Stomach smooth muscle (tissue), 2 donors: ENCODE data around the gene PRKG1.

Experiments used
- H3K27ac ChIP-seq: one replicate; pipeline ENCODE4 v1.7.0; 2013; ENCODE audit warnings: mild to moderate bottlenecking, low read length, inconsistent platforms
- H3K27me3 ChIP-seq, 2 donors: one replicate each; pipeline ENCODE4 v1.7.0; 2013; ENCODE audit warnings: low read length in 2 of 2; ENCODE audit not compliant: insufficient read depth in 2 of 2, control insufficient read depth in 1 of 2
- H3K36me3 ChIP-seq, 2 donors: one replicate each; pipeline ENCODE4 v1.7.0; 2013; ENCODE audit warnings: low read length in 2 of 2; ENCODE audit not compliant: control insufficient read depth in 2 of 2, insufficient read depth in 2 of 2
- H3K4me1 ChIP-seq: one replicate; pipeline ENCODE4 v1.7.0; 2013; ENCODE audit warnings: low read length; ENCODE audit not compliant: control insufficient read depth, insufficient read depth
- H3K4me3 ChIP-seq, 2 donors: one replicate each; pipeline ENCODE4 v1.7.0; 2013; ENCODE audit warnings: low read length in 2 of 2
- H3K9ac ChIP-seq, 2 donors: one replicate each; pipeline ENCODE4 v1.7.0; 2013; ENCODE audit warnings: low read length in 2 of 2, mild to moderate bottlenecking in 1 of 2
- H3K9me3 ChIP-seq, 2 donors: one replicate each; pipeline ENCODE4 v1.7.0; 2013; ENCODE audit warnings: low read length in 2 of 2; ENCODE audit not compliant: control insufficient read depth in 2 of 2
- donor health status: healthy.
- donor health status: Pancreatic carcinoma.

Gene PRKG1

GRCh38 chr10:51972733-51973346, 898.6 kb downstream of the PRKG1 start:
- no peaks in the 10 kb centered on the region for H3K9me3 ChIP-seq
- no peaks in the 10 kb centered on the region for H3K36me3 ChIP-seq

GRCh38 chr10:51980752-51981151, 906.5 kb downstream of the PRKG1 start:
- Histone ChIP-seq H3K27ac (no peak overlapping the region), H3K9ac (no peak overlapping the region)

More at GRCh38 chr10:51972733-51973346, 898.6 kb downstream of the PRKG1 start:
- H3K27me3 ChIP-seq = no peaks in the 10 kb centered on the region
- no peaks in the 10 kb centered on the region for H3K4me1 ChIP-seq
- no peak overlapping the region for H3K4me3 ChIP-seq
- H3K27ac ChIP-seq = no peak overlapping the region
- no peak overlapping the region for H3K9ac ChIP-seq

GRCh38 chr10:51981731-51982130, 907.4 kb downstream of the PRKG1 start:
- Histone ChIP-seq H3K4me3 (no peak overlapping the region), H3K9me3 (no peaks in the 10 kb centered on the region), H3K27me3 (no peaks in the 10 kb centered on the region), H3K36me3 (no peaks in the 10 kb centered on the region), H3K4me1 (no peaks in the 10 kb centered on the region), H3K27ac (no peak overlapping the region), H3K9ac (no peak overlapping the region)

More at GRCh38 chr10:51980752-51981151, 906.5 kb downstream of the PRKG1 start:
- no peaks in the 10 kb centered on the region for H3K9me3 ChIP-seq
- no peaks in the 10 kb centered on the region for H3K36me3 ChIP-seq
- H3K27me3 ChIP-seq = no peaks in the 10 kb centered on the region
- H3K4me3 ChIP-seq = no peak overlapping the region
- H3K4me1 ChIP-seq = no peaks in the 10 kb centered on the region

GRCh38 chr10:51983481-51983880, 909.2 kb downstream of the PRKG1 start:
- Histone ChIP-seq H3K27ac (no peak overlapping the region), H3K4me1 (no peaks in the 10 kb centered on the region), H3K9ac (no peak overlapping the region), H3K36me3 (no peaks in the 10 kb centered on the region), H3K4me3 (no peak overlapping the region), H3K9me3 (no peaks in the 10 kb centered on the region), H3K27me3 (no peaks in the 10 kb centered on the region)

GRCh38 chr10:51985336-51985735, 911.0 kb downstream of the PRKG1 start:
- Histone ChIP-seq H3K36me3 (no peaks in the 10 kb centered on the region), H3K9ac (no peak overlapping the region), H3K4me3 (no peak overlapping the region), H3K4me1 (no peaks in the 10 kb centered on the region), H3K9me3 (no peaks in the 10 kb centered on the region), H3K27me3 (no peaks in the 10 kb centered on the region), H3K27ac (no peak overlapping the region)

- no peak overlapping the region for H3K27ac ChIP-seq
- H3K9ac ChIP-seq = no peak overlapping the region
- H3K4me3 ChIP-seq = no peak overlapping the region
- no peaks in the 10 kb centered on the region for H3K9me3 ChIP-seq
- H3K27me3 ChIP-seq = no peaks in the 10 kb centered on the region
- no peaks in the 10 kb centered on the region for H3K36me3 ChIP-seq
- no peaks in the 10 kb centered on the region for H3K4me1 ChIP-seq
These were observed 912.2 kb downstream of the PRKG1 start for GRCh38 chr10:51986516-51986915.

- Histone ChIP-seq H3K27me3 (no peaks in the 10 kb centered on the region), H3K9me3 (no peaks in the 10 kb centered on the region), H3K36me3 (no peaks in the 10 kb centered on the region), H3K9ac (no peak overlapping the region), H3K4me1 (no peaks in the 10 kb centered on the region), H3K27ac (no peak overlapping the region), H3K4me3 (no peak overlapping the region)
These were observed 919.2 kb downstream of the PRKG1 start for GRCh38 chr10:51993475-51993874.

- Histone ChIP-seq H3K27ac (no peak overlapping the region), H3K9me3 (no peaks in the 10 kb centered on the region), H3K4me1 (no peaks in the 10 kb centered on the region), H3K9ac (no peak overlapping the region), H3K4me3 (no peak overlapping the region), H3K36me3 (no peaks in the 10 kb centered on the region), H3K27me3 (no peaks in the 10 kb centered on the region)
These were observed 924.8 kb downstream of the PRKG1 start for GRCh38 chr10:51999096-51999495.

- Histone ChIP-seq H3K9me3 (no peaks in the 10 kb centered on the region), H3K27ac (no peak overlapping the region), H3K4me1 (no peaks in the 10 kb centered on the region), H3K9ac (no peak overlapping the region), H3K27me3 (no peaks in the 10 kb centered on the region), H3K36me3 (no peaks in the 10 kb centered on the region), H3K4me3 (no peak overlapping the region)
These were observed 930.2 kb downstream of the PRKG1 start for GRCh38 chr10:52004342-52004949.

GRCh38 chr10:52007091-52007490, 932.8 kb downstream of the PRKG1 start:
- Histone ChIP-seq H3K27ac (no peak overlapping the region), H3K9ac (no peak overlapping the region), H3K36me3 (no peaks in the 10 kb centered on the region), H3K9me3 (no peaks in the 10 kb centered on the region), H3K4me3 (no peak overlapping the region), H3K4me1 (no peaks in the 10 kb centered on the region), H3K27me3 (no peaks in the 10 kb centered on the region)

GRCh38 chr10:52011118-52011517, 936.8 kb downstream of the PRKG1 start:
- no peaks in the 10 kb centered on the region for H3K27me3 ChIP-seq
- no peaks in the 10 kb centered on the region for H3K9me3 ChIP-seq
- no peaks in the 10 kb centered on the region for H3K36me3 ChIP-seq
- no peaks in the 10 kb centered on the region for H3K4me1 ChIP-seq
- H3K9ac ChIP-seq = no peak overlapping the region
- no peak overlapping the region for H3K27ac ChIP-seq
- no peak overlapping the region for H3K4me3 ChIP-seq
